K562 (cell line): ENCODE data around the gene KIF17. TPM values are rescaled to one million over a fixed set of nuclear protein-coding genes. Genes with fewer than 3 reads are reported as not detected.
A peak's percentile ranks its signal among the peaks of the same experiment; 100 is the strongest.

Experiments
- ATAC-seq: fragments of 200-7000 bp; cut with Tn5 transposase; 3 replicates; pipeline ENCODE4 v1.9.1; 2020; ENCODE audit warnings: moderate library complexity
- BruUV-seq: library from RNA; stranded (reverse); fragments of 400-500 nt; replicated peaks from 2 replicates; lab custom pipeline; 2021; lab: Mats Ljungman, UMichigan
- CTCF ChIA-PET: fragments of 300-600 bp; formaldehyde crosslinking; extraction: SDS; loops from one replicate; lab custom pipeline; 2021; ENCODE audit warnings: low intra/inter-chr PET ratio; lab: Yijun Ruan, JAX
- POLR2A ChIA-PET: fragments of 300-600, 350-650 bp; sonication (Branson Sonifier 250); formaldehyde crosslinking; extraction: SDS; loops from one replicate; lab custom pipeline; 2021; ENCODE audit warnings: antibody characterized with exemption, inconsistent platforms; lab: Yijun Ruan, JAX
- DNase-seq, 4 experiments: peaks; one replicate each; pipeline versions ENCODE4 v3.0.0 to v3.0.0-alpha.2; 2011 to 2018; ENCODE audit warnings: low spot score in 3 of 4, mixed read lengths in 3 of 4; ENCODE audit errors: extremely low read depth in 1 of 4
- FAIRE-seq: peaks from 2 replicates; lab custom pipeline; 2011; peaks lifted over from hg19 to GRCh38; lab: Jason Lieb, UNC
- H2AFZ ChIP-seq: 2 replicates; pipeline ENCODE4 v1.6.0; 2011; ENCODE audit warnings: low read depth, low read length, control low read depth, inconsistent platforms
- H3K27ac ChIP-seq: fragments of 200-600 bp; 3 replicates; pipeline ENCODE4 v1.8.0; 2011; ENCODE audit warnings: low read depth, mild to moderate bottlenecking, control low read depth, inconsistent platforms, low read length, moderate library complexity, mixed read lengths; ENCODE audit errors: extremely low read depth
- H3K27me3 ChIP-seq, 2 experiments: fragments of 300-600 bp in 1 of 2; 2 replicates in 1 of 2; 3 replicates in 1 of 2; pipeline versions ENCODE4 v1.6.0 to v1.8.0; 2011; ENCODE audit warnings: inconsistent platforms in 2 of 2, low read length in 2 of 2, mild to moderate bottlenecking in 1 of 2, mixed read lengths in 1 of 2, moderate library complexity in 1 of 2; ENCODE audit not compliant: control insufficient read depth in 2 of 2, insufficient read depth in 2 of 2
- H3K36me3 ChIP-seq: fragments of 300-600 bp; 3 replicates; pipeline ENCODE4 v1.8.0; 2011; ENCODE audit warnings: mild to moderate bottlenecking, low read length, inconsistent platforms; ENCODE audit not compliant: control insufficient read depth, insufficient read depth
- H3K4me1 ChIP-seq, 2 experiments: fragments of 200-600 bp in 1 of 2; replicated peaks in 1 of 2; 2 replicates in 1 of 2; 3 replicates in 1 of 2; pipeline versions ENCODE4 v1.5.1 to v1.8.0; 2011; ENCODE audit warnings: inconsistent platforms in 2 of 2, low read length in 2 of 2, mild to moderate bottlenecking in 1 of 2, mixed read lengths in 1 of 2, moderate library complexity in 1 of 2; ENCODE audit not compliant: control insufficient read depth in 2 of 2, insufficient read depth in 2 of 2
- H3K4me2 ChIP-seq: 2 replicates; pipeline ENCODE4 v1.6.1; 2011; ENCODE audit warnings: low read length, control low read depth, inconsistent platforms, mixed read lengths; ENCODE audit not compliant: insufficient read depth
- H3K4me3 ChIP-seq: fragments of 200-600 bp; sonication (generic), shearing (Covaris generic); 2 replicates; pipeline ENCODE4 v1.5.1; 2016; ENCODE audit warnings: control low read depth, inconsistent platforms
- H3K79me2 ChIP-seq: fragments of 200-600 bp; 3 replicates; pipeline ENCODE4 v1.8.0; 2011; ENCODE audit warnings: low read length, inconsistent platforms; ENCODE audit not compliant: control insufficient read depth, insufficient read depth
- H3K9ac ChIP-seq, 2 experiments: 2 replicates each; pipeline versions ENCODE4 v1.6.0 to v1.6.1; 2011; ENCODE audit warnings: low read depth in 2 of 2, low read length in 2 of 2, control low read depth in 1 of 2, inconsistent platforms in 1 of 2, mild to moderate bottlenecking in 1 of 2, mixed read lengths in 1 of 2; ENCODE audit not compliant: insufficient read depth in 1 of 2
- H3K9me1 ChIP-seq: one replicate; pipeline ENCODE4 v1.6.0; 2011; ENCODE audit warnings: inconsistent platforms, mild to moderate bottlenecking, low read length, moderate library complexity; ENCODE audit not compliant: control insufficient read depth, insufficient read depth
- H3K9me3 ChIP-seq: replicated peaks from 2 replicates; pipeline ENCODE4 v1.5.1; 2011; ENCODE audit warnings: low read depth, low read length, inconsistent platforms; ENCODE audit not compliant: control insufficient read depth, insufficient read depth
- H4K20me1 ChIP-seq: replicated peaks from 2 replicates; pipeline ENCODE4 v1.6.1; 2011; ENCODE audit warnings: low read length, inconsistent platforms, mixed read lengths; ENCODE audit not compliant: control insufficient read depth, insufficient read depth
- NONO ChIP-seq, 2 experiments: fragments of 200-400 bp in 1 of 2; fragments of 450-650 bp in 1 of 2; formaldehyde crosslinking in 1 of 2; IDR thresholded peaks; 2 replicates each; pipeline ENCODE4 v1.6.1; 2017; ENCODE audit warnings: low read depth in 2 of 2, mild to moderate bottlenecking in 2 of 2, moderate library complexity in 2 of 2, low read length in 1 of 2
- PCBP2 ChIP-seq: fragments of 200-400 bp; formaldehyde crosslinking; IDR thresholded peaks from 2 replicates; pipeline ENCODE4 v1.6.1; 2018; ENCODE audit warnings: low read length, low read depth, mild to moderate bottlenecking, moderate library complexity; ENCODE audit not compliant: poor library complexity, severe bottlenecking
- PTBP1 ChIP-seq: fragments of 200-400 bp; formaldehyde crosslinking; IDR thresholded peaks from 2 replicates; pipeline ENCODE4 v1.6.1; 2017; ENCODE audit warnings: low read depth, low read length
- SRSF7 ChIP-seq: fragments of 200-400 bp; formaldehyde crosslinking; optimal IDR thresholded peaks from 2 replicates; pipeline ENCODE3; 2017; ENCODE audit warnings: mild to moderate bottlenecking, low read depth, low read length
- THAP12 ChIP-seq: fragments of 250-450 bp; sonication (Bioruptor Pico); IDR thresholded peaks from 2 replicates; pipeline ENCODE4 v1.9.0; 2021; ENCODE audit warnings: mild to moderate bottlenecking, inconsistent platforms
- WGBS: fragments of 100-300 bp; shearing (Covaris generic); methylation state at CpG from one replicate; pipeline ENCODE4 v1.1.6; 2016; ENCODE audit warnings: low coverage, mixed read lengths; ENCODE audit not compliant: insufficient coverage; ENCODE audit errors: missing lambda C conversion rate; 5-methylcytosine and 5-hydroxymethylcytosine counted together
- in situ Hi-C: fragments of 300-500 bp; cut with MboI; formaldehyde crosslinking; loops from 4 replicates; pipeline ENCODE4 v1.15.0; 2018; ENCODE audit warnings: inconsistent platforms, mixed read lengths
- intact Hi-C: fragments of 100-400 bp; cut with micrococcal nuclease; formaldehyde crosslinking; loops from 2 replicates; pipeline ENCODE4 v1.14.2; 2022
- polyA plus RNA-seq, 8 experiments: library from polyadenylated mRNA; depleted of rRNA in 4 of 8; stranded (reverse) in 5 of 8; unstranded in 3 of 8; fragments of >200 nt; fragmentation: Nextera tagmentation in 2 of 8; fragmentation: Illumina TruSeq in 1 of 8; extraction: Ambion mirVana in 2 of 8; extraction: Trizol in 1 of 8; gene quantifications; 2 replicates each; pipeline versions ENCODE4 v1.2.1 to v1.2.3, GENCODE V29; 2011 to 2014; ENCODE audit warnings: inconsistent platforms in 1 of 8, missing spikeins in 1 of 8
- total RNA-seq, 7 experiments: library from RNA; depleted of rRNA in 6 of 7; stranded (reverse); fragments of >200 nt in 6 of 7; fragmentation: Illumina TruSeq in 2 of 7; extraction: Trizol in 2 of 7; gene quantifications; 2 replicates each; pipeline versions ENCODE4 v1.2.1 to v1.2.3, GENCODE V29; 2011 to 2021; ENCODE audit warnings: low replicate concordance in 1 of 7
- TF ChIP-seq, protein P1 (sequence below): sonication (generic); formaldehyde crosslinking; IDR thresholded peaks from 2 replicates; pipeline ENCODE4 v1.8.1; 2023; ENCODE audit warnings: missing genetic modification reagents, mild to moderate bottlenecking, borderline replicate concordance

KIF17 gene
- total and polyA plus RNA-seq, 9 of the 15 experiments (the other 6 are each of a cell fraction or from before 2014, with no cell fraction given): 0.04 to 0.47 (median 0.18) TPM; not detected in 5

GRCh38 chr1:20626098-20626427 lies 91.7 kb downstream of the KIF17 start:
- in situ Hi-C loops (no loop called here), intact Hi-C loops (no loop called here)
- ChIA-PET CTCF (no interaction called here), POLR2A (no interaction called here)
- Histone ChIP-seq H3K27me3 (peaks cover 0 to 3% of the 10 kb centered on the region in 2 experiments; a peak in 1 of 5 replicates), H3K9me1 (no peaks in the 10 kb centered on the region), H3K36me3 (no peaks in the 10 kb centered on the region), H3K9me3 (no peaks in the 10 kb centered on the region), H3K9ac (no peak overlapping the region), H3K79me2 (no peaks in the 10 kb centered on the region), H2AFZ (no peak overlapping the region), H4K20me1 (no peaks in the 10 kb centered on the region), H3K4me2 (no peak overlapping the region), H3K4me3 (no peak overlapping the region), H3K4me1 (peaks cover 0 to 3% of the 10 kb centered on the region in 2 experiments; a peak in 1 of 5 replicates), H3K27ac (no peak overlapping the region)
- DNase-seq (no peak), ATAC-seq (no peak), FAIRE-seq (no peak)
- TF ChIP-seq PTBP1 (no peak), PCBP2 (peak; percentile 71)
- WGBS: no CpG with 5 or more reads among the region's 1 CpG
- no TSS peak for BruUV-seq

GRCh38 chr1:20625176-20626097 lies 92.4 kb downstream of the KIF17 start:
- in situ Hi-C loops (no loop called here), intact Hi-C loops (no loop called here)
- H3K4me1 ChIP-seq: peaks cover 0 to under 1% of the 10 kb centered on the region in 2 experiments; a peak in 1 of 5 replicates
- 3% methylated on average over 3 of the region's 3 CpGs for WGBS
- DNase-seq (no peak), FAIRE-seq (no peak), ATAC-seq (no peak)
- no peak overlapping the region for H2AFZ ChIP-seq
- H3K9me1 ChIP-seq: no peaks in the 10 kb centered on the region
- H3K4me2 ChIP-seq: no peak overlapping the region
- no peaks in the 10 kb centered on the region for H3K9me3 ChIP-seq
- ChIA-PET POLR2A (no interaction called here), CTCF (no interaction called here)
- no peaks in the 10 kb centered on the region for H3K79me2 ChIP-seq
- H3K9ac ChIP-seq: no peak overlapping the region
- no peak overlapping the region for H3K4me3 ChIP-seq
- H4K20me1 ChIP-seq: no peaks in the 10 kb centered on the region
- no TSS peak for BruUV-seq
- no peak overlapping the region for H3K27ac ChIP-seq
- H3K36me3 ChIP-seq: no peaks in the 10 kb centered on the region
- peaks cover 0 to 3% of the 10 kb centered on the region in 2 experiments; a peak in 1 of 5 replicates for H3K27me3 ChIP-seq
- TF ChIP-seq THAP12 (CRISPR knock-in tag) (no peak), SRSF7 (no peak), NONO (IDR thresholded peaks at IDR 0.05; ENCODE audit: low read depth in 2 of 2, low read length in 1 of 2) (no peak)
- TF ChIP-seq, protein P1, sequence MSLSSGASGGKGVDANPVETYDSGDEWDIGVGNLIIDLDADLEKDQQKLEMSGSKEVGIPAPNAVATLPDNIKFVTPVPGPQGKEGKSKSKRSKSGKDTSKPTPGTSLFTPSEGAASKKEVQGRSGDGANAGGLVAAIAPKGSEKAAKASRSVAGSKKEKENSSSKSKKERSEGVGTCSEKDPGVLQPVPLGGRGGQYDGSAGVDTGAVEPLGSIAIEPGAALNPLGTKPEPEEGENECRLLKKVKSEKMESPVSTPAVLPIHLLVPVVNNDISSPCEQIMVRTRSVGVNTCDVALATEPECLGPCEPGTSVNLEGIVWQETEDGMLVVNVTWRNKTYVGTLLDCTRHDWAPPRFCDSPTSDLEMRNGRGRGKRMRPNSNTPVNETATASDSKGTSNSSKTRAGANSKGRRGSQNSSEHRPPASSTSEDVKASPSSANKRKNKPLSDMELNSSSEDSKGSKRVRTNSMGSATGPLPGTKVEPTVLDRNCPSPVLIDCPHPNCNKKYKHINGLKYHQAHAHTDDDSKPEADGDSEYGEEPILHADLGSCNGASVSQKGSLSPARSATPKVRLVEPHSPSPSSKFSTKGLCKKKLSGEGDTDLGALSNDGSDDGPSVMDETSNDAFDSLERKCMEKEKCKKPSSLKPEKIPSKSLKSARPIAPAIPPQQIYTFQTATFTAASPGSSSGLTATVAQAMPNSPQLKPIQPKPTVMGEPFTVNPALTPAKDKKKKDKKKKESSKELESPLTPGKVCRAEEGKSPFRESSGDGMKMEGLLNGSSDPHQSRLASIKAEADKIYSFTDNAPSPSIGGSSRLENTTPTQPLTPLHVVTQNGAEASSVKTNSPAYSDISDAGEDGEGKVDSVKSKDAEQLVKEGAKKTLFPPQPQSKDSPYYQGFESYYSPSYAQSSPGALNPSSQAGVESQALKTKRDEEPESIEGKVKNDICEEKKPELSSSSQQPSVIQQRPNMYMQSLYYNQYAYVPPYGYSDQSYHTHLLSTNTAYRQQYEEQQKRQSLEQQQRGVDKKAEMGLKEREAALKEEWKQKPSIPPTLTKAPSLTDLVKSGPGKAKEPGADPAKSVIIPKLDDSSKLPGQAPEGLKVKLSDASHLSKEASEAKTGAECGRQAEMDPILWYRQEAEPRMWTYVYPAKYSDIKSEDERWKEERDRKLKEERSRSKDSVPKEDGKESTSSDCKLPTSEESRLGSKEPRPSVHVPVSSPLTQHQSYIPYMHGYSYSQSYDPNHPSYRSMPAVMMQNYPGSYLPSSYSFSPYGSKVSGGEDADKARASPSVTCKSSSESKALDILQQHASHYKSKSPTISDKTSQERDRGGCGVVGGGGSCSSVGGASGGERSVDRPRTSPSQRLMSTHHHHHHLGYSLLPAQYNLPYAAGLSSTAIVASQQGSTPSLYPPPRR (CRISPR knock-in tag): no peak
